ENCODE results near the gene PPP6R1.

Gene PPP6R1

GRCh38 chr19:55193481-55193880 lies 65.3 kb downstream of the PPP6R1 start:
- H3K4me3 ChIP-seq (ENCODE audit: low read length), result no peak overlapping the region
- no peak for TF ChIP-seq ZNF274 (IDR thresholded peaks at IDR 0.05; ENCODE audit: low read depth, low read length)

GRCh38 chr19:55189403-55189835 lies 69.4 kb downstream of the PPP6R1 start:
- no peak for TF ChIP-seq ZNF274 (IDR thresholded peaks at IDR 0.05; ENCODE audit: low read depth, low read length)
- no peak overlapping the region for H3K4me3 ChIP-seq (ENCODE audit: low read length)

GRCh38 chr19:55188625-55189024 lies 70.2 kb downstream of the PPP6R1 start:
- no peak for TF ChIP-seq ZNF274 (IDR thresholded peaks at IDR 0.05; ENCODE audit: low read depth, low read length)
- H3K4me3 ChIP-seq (ENCODE audit: low read length), result no peak overlapping the region

GRCh38 chr19:55186080-55186479 lies 72.7 kb downstream of the PPP6R1 start:
- TF ChIP-seq ZNF274 (IDR thresholded peaks at IDR 0.05; ENCODE audit: low read depth, low read length), result no peak
- H3K4me3 ChIP-seq (ENCODE audit: low read length), result no peak overlapping the region

GRCh38 chr19:55181740-55182139 lies 77.1 kb downstream of the PPP6R1 start:
- H3K4me3 ChIP-seq (ENCODE audit: low read length), result no peak overlapping the region
- no peak for TF ChIP-seq ZNF274 (IDR thresholded peaks at IDR 0.05; ENCODE audit: low read depth, low read length)

Measured in GM08714 (cell line).